ENCODE measurements around the gene ZNF763. TPM values are rescaled to one million over a fixed set of nuclear protein-coding genes. Genes with fewer than 3 reads are reported as not detected.
"Not testable (repeated sequence)": the region's sequence is repeated elsewhere in the genome, so short reads cannot be mapped to it uniquely, and the experiment has no call there.

The ZNF763 gene
- total RNA-seq, 2 experiments from 2014 or later: 2.5 to 2.9 TPM

GRCh38 chr19:11931051-11931450, 33.8 kb upstream of the ZNF763 start:
- no peak for DNase-seq
- Mint-ChIP-seq H3K36me3 (ENCODE audit: low read depth) (peaks cover 58% of the 10 kb centered on the region), H3K9me3 (no peaks in the 10 kb centered on the region), H3K4me1 (ENCODE audit: low read depth) (peaks cover 39% of the 10 kb centered on the region), H3K27me3 (no peaks in the 10 kb centered on the region), H3K27ac (no peak overlapping the region), H3K4me3 (peak overlapping the region; percentile 25)
- ChIA-PET POLR2A (no interaction called here), CTCF (no interaction called here)
- H3K27ac ChIP-seq (ENCODE audit: low read depth in 1 of 2, low read length in 2 of 2): no peak overlapping the region
- H3K36me3 ChIP-seq (ENCODE audit: insufficient read depth, low read length): peaks cover 3% of the 10 kb centered on the region
- intact Hi-C loops (cut with DNase I, micrococcal nuclease): no loop called here
- no peaks in the 10 kb centered on the region for H3K27me3 ChIP-seq (ENCODE audit: control insufficient read depth in 1 of 2, insufficient read depth in 2 of 2, low read length in 2 of 2)
- H3K4me1 ChIP-seq (ENCODE audit: insufficient read depth, low read length): peaks cover 19% of the 10 kb centered on the region
- H3K9me3 ChIP-seq (ENCODE audit: control insufficient read depth in 1 of 2, insufficient read depth in 1 of 2, low read length in 2 of 2): peaks cover 4 to 28% of the 10 kb centered on the region in 2 experiments
- no peak overlapping the region for H3K4me3 ChIP-seq (ENCODE audit: low read length)
- TF ChIP-seq, protein P1, sequence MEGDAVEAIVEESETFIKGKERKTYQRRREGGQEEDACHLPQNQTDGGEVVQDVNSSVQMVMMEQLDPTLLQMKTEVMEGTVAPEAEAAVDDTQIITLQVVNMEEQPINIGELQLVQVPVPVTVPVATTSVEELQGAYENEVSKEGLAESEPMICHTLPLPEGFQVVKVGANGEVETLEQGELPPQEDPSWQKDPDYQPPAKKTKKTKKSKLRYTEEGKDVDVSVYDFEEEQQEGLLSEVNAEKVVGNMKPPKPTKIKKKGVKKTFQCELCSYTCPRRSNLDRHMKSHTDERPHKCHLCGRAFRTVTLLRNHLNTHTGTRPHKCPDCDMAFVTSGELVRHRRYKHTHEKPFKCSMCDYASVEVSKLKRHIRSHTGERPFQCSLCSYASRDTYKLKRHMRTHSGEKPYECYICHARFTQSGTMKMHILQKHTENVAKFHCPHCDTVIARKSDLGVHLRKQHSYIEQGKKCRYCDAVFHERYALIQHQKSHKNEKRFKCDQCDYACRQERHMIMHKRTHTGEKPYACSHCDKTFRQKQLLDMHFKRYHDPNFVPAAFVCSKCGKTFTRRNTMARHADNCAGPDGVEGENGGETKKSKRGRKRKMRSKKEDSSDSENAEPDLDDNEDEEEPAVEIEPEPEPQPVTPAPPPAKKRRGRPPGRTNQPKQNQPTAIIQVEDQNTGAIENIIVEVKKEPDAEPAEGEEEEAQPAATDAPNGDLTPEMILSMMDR (IDR thresholded peaks at IDR 0.05): no peak
- no peak for ATAC-seq (ENCODE audit: poor library complexity)

DNA sequence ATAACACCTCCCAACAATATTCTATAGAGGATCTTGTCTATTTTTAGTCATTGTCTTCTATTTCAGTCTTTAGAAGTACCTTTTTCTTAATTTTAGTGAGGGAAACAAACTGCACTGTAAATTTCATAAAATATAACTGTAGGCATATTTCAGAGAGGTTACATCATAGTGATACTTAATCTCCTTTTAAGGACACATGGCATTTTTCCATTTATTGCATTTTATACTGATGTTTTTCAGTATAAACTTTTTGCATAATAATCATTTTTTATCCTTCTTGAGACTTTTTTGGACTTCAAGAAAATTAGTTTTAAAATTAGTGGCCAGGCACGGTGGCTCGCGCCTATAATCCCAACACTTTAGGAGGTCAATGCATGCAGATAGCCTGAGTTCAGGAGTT, 33.3 kb upstream of the ZNF763 start:
- Histone ChIP-seq H3K36me3 (ENCODE audit: insufficient read depth, low read length) (peaks cover 3% of the 10 kb centered on the region), H3K27ac (ENCODE audit: low read depth in 1 of 2, low read length in 2 of 2) (no peak overlapping the region), H3K27me3 (ENCODE audit: control insufficient read depth in 1 of 2, insufficient read depth in 2 of 2, low read length in 2 of 2) (no peaks in the 10 kb centered on the region), H3K4me3 (ENCODE audit: low read length) (no peak overlapping the region), H3K4me1 (ENCODE audit: insufficient read depth, low read length) (peaks cover 15% of the 10 kb centered on the region), H3K9me3 (ENCODE audit: control insufficient read depth in 1 of 2, insufficient read depth in 1 of 2, low read length in 2 of 2) (peaks cover 4 to 28% of the 10 kb centered on the region in 2 experiments)
- no peak for DNase-seq
- no peak overlapping the region for H3K27ac Mint-ChIP-seq
- H3K36me3 Mint-ChIP-seq (ENCODE audit: low read depth): peaks cover 59% of the 10 kb centered on the region
- ATAC-seq (ENCODE audit: poor library complexity): no peak
- H3K9me3 Mint-ChIP-seq: peaks cover 2% of the 10 kb centered on the region
- CTCF ChIA-PET: no interaction called here
- no peaks in the 10 kb centered on the region for H3K27me3 Mint-ChIP-seq
- POLR2A ChIA-PET: no interaction called here
- TF ChIP-seq, protein P1 (IDR thresholded peaks at IDR 0.05): no peak
- peaks cover 34% of the 10 kb centered on the region for H3K4me1 Mint-ChIP-seq (ENCODE audit: low read depth)
- no peak overlapping the region for H3K4me3 Mint-ChIP-seq
- intact Hi-C loops (cut with DNase I, micrococcal nuclease): no loop called here

GRCh38 chr19:11935829-11936228, 29.0 kb upstream of the ZNF763 start:
- H3K4me3 ChIP-seq (ENCODE audit: low read length); DNase-seq; H3K4me1 ChIP-seq (ENCODE audit: insufficient read depth, low read length); H3K27ac Mint-ChIP-seq; H3K9me3 Mint-ChIP-seq; H3K27ac ChIP-seq (ENCODE audit: low read depth in 1 of 2, low read length in 2 of 2); H3K27me3 ChIP-seq (ENCODE audit: control insufficient read depth in 1 of 2, insufficient read depth in 2 of 2, low read length in 2 of 2); POLR2A ChIA-PET; H3K27me3 Mint-ChIP-seq; ATAC-seq (ENCODE audit: poor library complexity); CTCF ChIA-PET; H3K4me3 Mint-ChIP-seq: not testable (repeated sequence)
- Mint-ChIP-seq H3K36me3 (ENCODE audit: low read depth) (peaks cover 72% of the 10 kb centered on the region), H3K4me1 (ENCODE audit: low read depth) (peaks cover 10% of the 10 kb centered on the region)
- peaks cover 23 to 47% of the 10 kb centered on the region in 2 experiments for H3K9me3 ChIP-seq (ENCODE audit: control insufficient read depth in 1 of 2, insufficient read depth in 1 of 2, low read length in 2 of 2)
- intact Hi-C loops (cut with DNase I, micrococcal nuclease): loop anchor here in 1 of 2 experiments (1.0 kb wide), 1 partner anchor 10 kb away; no protein-coding TSS in a partner anchor
- H3K36me3 ChIP-seq (ENCODE audit: insufficient read depth, low read length): peaks cover 12% of the 10 kb centered on the region

DNA sequence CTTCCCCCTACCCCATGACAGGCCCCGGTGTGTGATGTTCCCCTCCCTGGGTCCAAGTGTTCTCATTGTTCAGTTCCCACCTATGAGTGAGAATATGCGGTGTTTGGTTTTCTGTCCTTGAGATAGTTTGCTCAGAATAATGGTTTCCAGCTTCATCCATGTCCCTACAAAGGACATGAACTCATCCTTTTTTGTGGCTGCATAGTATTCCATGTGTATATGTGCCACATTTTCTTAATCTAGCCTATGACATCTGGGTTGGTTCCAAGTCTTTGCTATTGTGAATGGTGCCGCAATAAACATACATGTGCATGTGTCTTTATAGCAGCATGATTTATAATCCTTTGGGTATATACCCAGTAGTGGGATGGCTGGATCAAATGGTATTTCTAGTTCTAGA, 26.5 kb upstream of the ZNF763 start:
- H3K27ac Mint-ChIP-seq; H3K4me3 ChIP-seq (ENCODE audit: low read length); H3K27me3 ChIP-seq (ENCODE audit: control insufficient read depth in 1 of 2, insufficient read depth in 2 of 2, low read length in 2 of 2); H3K27me3 Mint-ChIP-seq; POLR2A ChIA-PET; H3K27ac ChIP-seq (ENCODE audit: low read depth in 1 of 2, low read length in 2 of 2); H3K4me1 ChIP-seq (ENCODE audit: insufficient read depth, low read length); H3K4me3 Mint-ChIP-seq; H3K4me1 Mint-ChIP-seq (ENCODE audit: low read depth); CTCF ChIA-PET; ATAC-seq (ENCODE audit: poor library complexity); DNase-seq; intact Hi-C loops (cut with DNase I, micrococcal nuclease): not testable (repeated sequence)
- Mint-ChIP-seq H3K9me3 (peaks cover 13% of the 10 kb centered on the region), H3K36me3 (ENCODE audit: low read depth) (peaks cover 82% of the 10 kb centered on the region)
- peaks cover 26% of the 10 kb centered on the region for H3K36me3 ChIP-seq (ENCODE audit: insufficient read depth, low read length)
- peaks cover 44 to 57% of the 10 kb centered on the region in 2 experiments for H3K9me3 ChIP-seq (ENCODE audit: control insufficient read depth in 1 of 2, insufficient read depth in 1 of 2, low read length in 2 of 2)

- H3K4me3 ChIP-seq (ENCODE audit: low read length); ATAC-seq (ENCODE audit: poor library complexity); H3K27me3 Mint-ChIP-seq; H3K27ac Mint-ChIP-seq; H3K27me3 ChIP-seq (ENCODE audit: control insufficient read depth in 1 of 2, insufficient read depth in 2 of 2, low read length in 2 of 2); POLR2A ChIA-PET; H3K4me1 ChIP-seq (ENCODE audit: insufficient read depth, low read length); CTCF ChIA-PET; DNase-seq; H3K27ac ChIP-seq (ENCODE audit: low read depth in 1 of 2, low read length in 2 of 2); H3K4me1 Mint-ChIP-seq (ENCODE audit: low read depth); H3K4me3 Mint-ChIP-seq: not testable (repeated sequence)
- Histone ChIP-seq H3K9me3 (ENCODE audit: control insufficient read depth in 1 of 2, insufficient read depth in 1 of 2, low read length in 2 of 2) (peaks cover 66 to 70% of the 10 kb centered on the region in 2 experiments), H3K36me3 (ENCODE audit: insufficient read depth, low read length) (peaks cover 45% of the 10 kb centered on the region)
- peaks cover 14% of the 10 kb centered on the region for H3K9me3 Mint-ChIP-seq
- peaks cover 93% of the 10 kb centered on the region for H3K36me3 Mint-ChIP-seq (ENCODE audit: low read depth)
- intact Hi-C loops (cut with DNase I, micrococcal nuclease): loop anchor here in 1 of 2 experiments (5.0 kb wide), 1 partner anchor 41 kb away; no protein-coding TSS in a partner anchor
Observed at GRCh38 chr19:11941361-11941887, 23.4 kb upstream of the ZNF763 start.
